GM21786 (cell line): ENCODE results near the gene GALK2.

Experiments used
- ATAC-seq: cut with Tn5 transposase; IDR thresholded peaks from one replicate; pipeline ENCODE4 v1.9.1; 2021; ENCODE audit not compliant: unreplicated experiment

Gene GALK2

GRCh38 chr15:49169880-49170597 is at the start of gene GALK2:
GALK2 (plus strand) TSS chr15:49170247; CDS start chr15:49170323, 76 bp downstream.
- peak; percentile 93 for ATAC-seq

GRCh38 chr15:49120832-49121231 is 49.2 kb upstream of the GALK2 start:
- no peak for ATAC-seq

GRCh38 chr15:49121901-49122300 is 48.1 kb upstream of the GALK2 start:
- no peak for ATAC-seq

- ATAC-seq, result no peak
Measured at GRCh38 chr15:49122541-49123062, 47.4 kb upstream of the GALK2 start.

GRCh38 chr15:49124371-49124770 is 45.7 kb upstream of the GALK2 start:
- ATAC-seq, result no peak

GRCh38 chr15:49131403-49131802 is 38.6 kb upstream of the GALK2 start:
- no peak for ATAC-seq

GRCh38 chr15:49134683-49135341 is 35.2 kb upstream of the GALK2 start:
- peak; percentile 33 for ATAC-seq

- ATAC-seq, result peak; percentile 39
Measured at GRCh38 chr15:49135342-49135857, 34.6 kb upstream of the GALK2 start.

- no peak for ATAC-seq
Measured at GRCh38 chr15:49135911-49136310, 34.1 kb upstream of the GALK2 start.

GRCh38 chr15:49137861-49138260 is 32.2 kb upstream of the GALK2 start:
- ATAC-seq, result no peak

- no peak for ATAC-seq
Measured at GRCh38 chr15:49145651-49146609, 24.1 kb upstream of the GALK2 start.

GRCh38 chr15:49148298-49148697 is 21.7 kb upstream of the GALK2 start:
- no peak for ATAC-seq

- ATAC-seq, result no peak
Measured at GRCh38 chr15:49148727-49149126, 21.3 kb upstream of the GALK2 start.

- ATAC-seq, result no peak
Measured at GRCh38 chr15:49151831-49152230, 18.2 kb upstream of the GALK2 start.

- no peak for ATAC-seq
Measured at GRCh38 chr15:49152552-49153312, 17.3 kb upstream of the GALK2 start.

- no peak for ATAC-seq
Measured at GRCh38 chr15:49154359-49154758, 15.7 kb upstream of the GALK2 start.

- no peak for ATAC-seq
Measured at GRCh38 chr15:49154799-49155109, 15.3 kb upstream of the GALK2 start.

- peak; percentile 90 for ATAC-seq
Measured at GRCh38 chr15:49155110-49155833, 14.8 kb upstream of the GALK2 start, which contains the start of gene COPS2. COPS2 (minus strand) TSS chr15:49155599; CDS start chr15:49155578, 21 bp downstream.

GRCh38 chr15:49155834-49156627 is 14.0 kb upstream of the GALK2 start:
- peak; percentile 27 for ATAC-seq
